Measurements from ENCODE around the gene NT5DC4. TPM values are rescaled to one million over a fixed set of nuclear protein-coding genes. Genes with fewer than 3 reads are reported as not detected.
A peak's percentile ranks its signal among the peaks of the same experiment; 100 is the strongest.

Gene NT5DC4
- total RNA-seq, result under 1 TPM in 1 of 4 donors, not detected in 3; 0.27 TPM

DNA sequence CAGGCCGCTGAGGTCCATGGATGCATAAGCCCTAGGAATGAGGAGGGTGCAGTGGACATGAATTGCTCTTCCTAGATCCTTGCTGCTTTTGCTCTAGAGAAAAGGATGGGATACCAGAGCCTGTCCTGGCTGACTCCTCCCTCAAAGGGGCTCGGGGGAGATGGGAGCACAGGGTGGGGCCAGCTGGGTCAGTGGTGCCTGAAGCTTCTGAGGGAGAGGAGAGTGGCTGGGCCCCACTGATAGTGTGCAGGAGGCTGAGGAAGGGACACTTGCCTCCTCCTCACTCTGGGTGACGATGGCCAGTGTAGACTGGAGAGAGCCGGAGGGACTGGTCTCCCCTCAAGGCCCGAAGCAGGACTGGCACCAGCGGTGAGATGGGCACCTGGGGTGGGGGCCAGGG, at the start of gene NT5DC4:
Gene NT5DC4, plus strand, starts transcription at position 236 of the 400 bp plus-strand sequence. Its CDS starts 60 bp downstream, at position 296.
- no peak within 1 kb of the TSS for H3K4me3 ChIP-seq
- TF ChIP-seq POLR2A (IDR thresholded peaks at IDR 0.05) (no peak), POLR2AphosphoS5 (IDR thresholded peaks at IDR 0.05) (no peak), EP300 (IDR thresholded peaks at IDR 0.05) (no peak)
- H3K27ac ChIP-seq, result no peak within 1 kb of the TSS
- H3K36me3 ChIP-seq, result no peaks in the 10 kb centered on the region
- no peak for ATAC-seq
- no peaks in the 10 kb centered on the region for H3K9me3 ChIP-seq
- WGBS, 2 donors (ENCODE audit: low coverage in 1 of 2), result 83 to 100% methylated on average over 1 to 2 of the region's 6 CpGs
- H3K4me1 ChIP-seq, result no peaks in the 10 kb centered on the region
- H3K27me3 ChIP-seq, result peaks cover 4% of the 10 kb centered on the region

GRCh38 chr2:112671801-112672200, 49.0 kb upstream of the NT5DC4 start:
- 73 to 78% methylated on average over 2 of the region's 2 CpGs for WGBS, 2 donors (ENCODE audit: low coverage in 1 of 2)
- H3K36me3 ChIP-seq, result no peaks in the 10 kb centered on the region
- H3K9me3 ChIP-seq, result no peaks in the 10 kb centered on the region
- no peaks in the 10 kb centered on the region for H3K27me3 ChIP-seq
- no peak for TF ChIP-seq EP300 (IDR thresholded peaks at IDR 0.05)
- TF ChIP-seq CTCF (IDR thresholded peaks at IDR 0.05), result no peak
- no peak for TF ChIP-seq POLR2AphosphoS5 (IDR thresholded peaks at IDR 0.05)
- no peak for TF ChIP-seq POLR2A (IDR thresholded peaks at IDR 0.05)
- H3K27ac ChIP-seq, result no peak overlapping the region
- no peaks in the 10 kb centered on the region for H3K4me1 ChIP-seq
- H3K4me3 ChIP-seq, result no peak overlapping the region
- no peak for ATAC-seq

DNA sequence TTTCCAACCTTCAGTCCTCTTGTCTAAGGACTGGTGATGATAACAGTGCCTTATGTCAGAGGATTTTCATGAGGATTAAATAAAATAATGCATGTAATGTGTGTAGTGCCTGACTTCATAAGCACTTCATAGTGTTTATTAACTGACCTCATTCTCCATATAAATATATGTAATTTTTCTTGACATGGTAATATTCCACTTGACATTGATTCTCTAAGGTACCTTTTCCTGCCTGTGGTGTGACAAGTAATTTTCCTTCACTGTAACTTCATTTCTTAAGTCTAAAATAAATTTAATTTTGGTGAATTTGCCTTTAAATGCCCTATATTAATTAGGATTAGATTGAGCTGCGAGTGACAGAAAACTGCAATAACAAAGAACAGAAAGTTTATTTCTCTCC, 47.8 kb upstream of the NT5DC4 start:
- no peak overlapping the region for H3K4me3 ChIP-seq
- no peaks in the 10 kb centered on the region for H3K9me3 ChIP-seq
- 88 to 93% methylated on average over 1 of the region's 1 CpG for WGBS, 2 donors (ENCODE audit: low coverage in 1 of 2)
- ATAC-seq, result no peak
- no peaks in the 10 kb centered on the region for H3K36me3 ChIP-seq
- H3K27me3 ChIP-seq, result no peaks in the 10 kb centered on the region
- TF ChIP-seq CTCF (IDR thresholded peaks at IDR 0.05) (no peak), POLR2A (IDR thresholded peaks at IDR 0.05) (no peak), POLR2AphosphoS5 (IDR thresholded peaks at IDR 0.05) (no peak), EP300 (IDR thresholded peaks at IDR 0.05) (no peak)
- H3K4me1 ChIP-seq, result no peaks in the 10 kb centered on the region
- H3K27ac ChIP-seq, result no peak overlapping the region

DNA sequence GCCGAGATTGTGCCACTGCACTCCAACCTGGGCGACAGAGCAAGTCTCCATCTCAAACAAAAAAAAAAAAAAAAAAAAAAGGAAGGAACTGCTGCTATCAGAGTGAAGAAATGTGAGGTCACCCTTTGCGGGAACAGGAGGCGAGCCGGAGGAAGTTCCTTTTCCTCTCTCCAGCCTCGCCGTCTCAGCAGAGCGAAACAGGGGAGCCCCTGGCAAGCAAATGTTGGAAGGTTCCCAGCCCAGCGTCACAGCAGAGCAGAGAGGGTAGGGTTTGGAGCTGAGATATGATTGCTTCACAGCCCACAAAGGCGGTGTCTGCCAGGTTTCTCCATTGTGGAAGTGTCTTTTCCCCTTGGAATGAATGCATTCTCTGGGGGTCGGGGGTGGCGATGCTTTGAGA, 46.6 kb upstream of the NT5DC4 start:
- Histone ChIP-seq H3K4me1 (peaks cover 0 to 2% (median 0%) of the 10 kb centered on the region in 3 donors), H3K9me3 (no peaks in the 10 kb centered on the region), H3K27ac (no peak overlapping the region), H3K36me3 (no peaks in the 10 kb centered on the region), H3K4me3 (no peak overlapping the region), H3K27me3 (no peaks in the 10 kb centered on the region)
- TF ChIP-seq POLR2AphosphoS5 (IDR thresholded peaks at IDR 0.05), result no peak
- TF ChIP-seq POLR2A (IDR thresholded peaks at IDR 0.05), result no peak
- TF ChIP-seq CTCF (IDR thresholded peaks at IDR 0.05), result no peak
- TF ChIP-seq EP300 (IDR thresholded peaks at IDR 0.05), result no peak
- WGBS, 2 donors (ENCODE audit: low coverage in 1 of 2), result 52 to 71% methylated on average over 5 to 7 of the region's 12 CpGs
- ATAC-seq, result peak; percentile 89

DNA sequence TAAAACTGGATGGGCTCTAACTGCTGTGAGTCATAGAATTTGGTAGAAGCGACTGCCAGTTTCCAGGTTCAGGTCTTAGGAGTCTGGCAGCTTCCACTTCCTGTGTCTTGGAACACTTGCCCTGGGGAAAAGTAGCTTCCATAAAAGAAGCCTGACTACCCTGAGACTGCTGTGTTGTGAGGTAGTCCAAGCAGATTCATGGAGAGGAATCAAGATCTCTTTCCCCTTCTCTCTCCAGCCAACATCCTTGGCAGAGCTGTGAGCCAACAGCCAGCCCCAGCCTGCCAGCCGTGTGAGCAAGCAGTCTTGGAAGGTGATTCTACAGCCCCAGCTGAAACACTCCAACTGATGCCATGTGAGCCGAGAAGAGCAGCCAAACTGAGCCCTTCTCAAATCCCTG, 41.3 kb upstream of the NT5DC4 start:
- no peaks in the 10 kb centered on the region for H3K9me3 ChIP-seq
- no peak for ATAC-seq

More for the DNA sequence above, 41.3 kb upstream of the NT5DC4 start:
- Histone ChIP-seq H3K27me3 (no peaks in the 10 kb centered on the region), H3K4me3 (no peak overlapping the region), H3K4me1 (peaks cover 0 to 18% (median 0%) of the 10 kb centered on the region in 3 donors), H3K36me3 (no peaks in the 10 kb centered on the region), H3K27ac (peak overlapping the region in 3 of 4 donors; percentile 24 to 42 (median 40))
- TF ChIP-seq POLR2AphosphoS5 (IDR thresholded peaks at IDR 0.05) (no peak), CTCF (IDR thresholded peaks at IDR 0.05) (no peak), EP300 (IDR thresholded peaks at IDR 0.05) (no peak), POLR2A (IDR thresholded peaks at IDR 0.05) (no peak)
- WGBS, 2 donors (ENCODE audit: low coverage in 1 of 2), result 31 to 50% methylated on average over 1 to 3 of the region's 3 CpGs

Measured in gastroesophageal sphincter (tissue), 4 donors.